K562 (cell line): ENCODE measurements around the gene MX1. TPM values are rescaled to one million over a fixed set of nuclear protein-coding genes. Genes with fewer than 3 reads are reported as not detected.

Experiments
- ATAC-seq: fragments of 200-7000 bp; cut with Tn5 transposase; 3 replicates; pipeline ENCODE4 v1.9.1; 2020; ENCODE audit warnings: moderate library complexity
- BruUV-seq: library from RNA; stranded (reverse); fragments of 400-500 nt; replicated peaks from 2 replicates; lab custom pipeline; 2021; lab: Mats Ljungman, UMichigan
- CTCF ChIA-PET: fragments of 300-600 bp; formaldehyde crosslinking; extraction: SDS; loops from one replicate; lab custom pipeline; 2021; ENCODE audit warnings: low intra/inter-chr PET ratio; lab: Yijun Ruan, JAX
- POLR2A ChIA-PET: fragments of 300-600, 350-650 bp; sonication (Branson Sonifier 250); formaldehyde crosslinking; extraction: SDS; loops from one replicate; lab custom pipeline; 2021; ENCODE audit warnings: antibody characterized with exemption, inconsistent platforms; lab: Yijun Ruan, JAX
- DNase-seq, 4 experiments: peaks; one replicate each; pipeline versions ENCODE4 v3.0.0 to v3.0.0-alpha.2; 2011 to 2018; ENCODE audit warnings: low spot score in 3 of 4, mixed read lengths in 3 of 4; ENCODE audit errors: extremely low read depth in 1 of 4
- FAIRE-seq: peaks from 2 replicates; lab custom pipeline; 2011; peaks lifted over from hg19 to GRCh38; lab: Jason Lieb, UNC
- H2AFZ ChIP-seq: 2 replicates; pipeline ENCODE4 v1.6.0; 2011; ENCODE audit warnings: low read depth, low read length, control low read depth, inconsistent platforms
- H3K27ac ChIP-seq: fragments of 200-600 bp; 3 replicates; pipeline ENCODE4 v1.8.0; 2011; ENCODE audit warnings: low read depth, mild to moderate bottlenecking, control low read depth, inconsistent platforms, low read length, moderate library complexity, mixed read lengths; ENCODE audit errors: extremely low read depth
- H3K27me3 ChIP-seq, 2 experiments: fragments of 300-600 bp in 1 of 2; 2 replicates in 1 of 2; 3 replicates in 1 of 2; pipeline versions ENCODE4 v1.6.0 to v1.8.0; 2011; ENCODE audit warnings: inconsistent platforms in 2 of 2, low read length in 2 of 2, mild to moderate bottlenecking in 1 of 2, mixed read lengths in 1 of 2, moderate library complexity in 1 of 2; ENCODE audit not compliant: control insufficient read depth in 2 of 2, insufficient read depth in 2 of 2
- H3K36me3 ChIP-seq: fragments of 300-600 bp; 3 replicates; pipeline ENCODE4 v1.8.0; 2011; ENCODE audit warnings: mild to moderate bottlenecking, low read length, inconsistent platforms; ENCODE audit not compliant: control insufficient read depth, insufficient read depth
- H3K4me1 ChIP-seq, 2 experiments: fragments of 200-600 bp in 1 of 2; replicated peaks in 1 of 2; 2 replicates in 1 of 2; 3 replicates in 1 of 2; pipeline versions ENCODE4 v1.5.1 to v1.8.0; 2011; ENCODE audit warnings: inconsistent platforms in 2 of 2, low read length in 2 of 2, mild to moderate bottlenecking in 1 of 2, mixed read lengths in 1 of 2, moderate library complexity in 1 of 2; ENCODE audit not compliant: control insufficient read depth in 2 of 2, insufficient read depth in 2 of 2
- H3K4me2 ChIP-seq: 2 replicates; pipeline ENCODE4 v1.6.1; 2011; ENCODE audit warnings: low read length, control low read depth, inconsistent platforms, mixed read lengths; ENCODE audit not compliant: insufficient read depth
- H3K4me3 ChIP-seq: fragments of 200-600 bp; sonication (generic), shearing (Covaris generic); 2 replicates; pipeline ENCODE4 v1.5.1; 2016; ENCODE audit warnings: control low read depth, inconsistent platforms
- H3K79me2 ChIP-seq: fragments of 200-600 bp; 3 replicates; pipeline ENCODE4 v1.8.0; 2011; ENCODE audit warnings: low read length, inconsistent platforms; ENCODE audit not compliant: control insufficient read depth, insufficient read depth
- H3K9ac ChIP-seq, 2 experiments: 2 replicates each; pipeline versions ENCODE4 v1.6.0 to v1.6.1; 2011; ENCODE audit warnings: low read depth in 2 of 2, low read length in 2 of 2, control low read depth in 1 of 2, inconsistent platforms in 1 of 2, mild to moderate bottlenecking in 1 of 2, mixed read lengths in 1 of 2; ENCODE audit not compliant: insufficient read depth in 1 of 2
- H3K9me1 ChIP-seq: one replicate; pipeline ENCODE4 v1.6.0; 2011; ENCODE audit warnings: inconsistent platforms, mild to moderate bottlenecking, low read length, moderate library complexity; ENCODE audit not compliant: control insufficient read depth, insufficient read depth
- H3K9me3 ChIP-seq: replicated peaks from 2 replicates; pipeline ENCODE4 v1.5.1; 2011; ENCODE audit warnings: low read depth, low read length, inconsistent platforms; ENCODE audit not compliant: control insufficient read depth, insufficient read depth
- H4K20me1 ChIP-seq: replicated peaks from 2 replicates; pipeline ENCODE4 v1.6.1; 2011; ENCODE audit warnings: low read length, inconsistent platforms, mixed read lengths; ENCODE audit not compliant: control insufficient read depth, insufficient read depth
- CBFA2T2 ChIP-seq: fragments of 450-650 bp; conservative IDR thresholded peaks from 2 replicates; pipeline ENCODE4 v1.6.1; 2017; ENCODE audit warnings: mild to moderate bottlenecking
- CHD4 ChIP-seq: fragments of 200-600 bp; sonication (generic); IDR thresholded peaks from 3 replicates; pipeline ENCODE4 v1.6.1; 2012; ENCODE audit warnings: low read depth, mild to moderate bottlenecking, mixed read lengths, low read length, inconsistent platforms; ENCODE audit not compliant: insufficient read depth, insufficient replicate concordance, poor library complexity, severe bottlenecking
- CREB1 ChIP-seq, 2 experiments: sonication (generic) in 1 of 2; formaldehyde crosslinking in 1 of 2; IDR thresholded peaks; 2 replicates each; pipeline versions ENCODE4 v1.6.1 to v1.8.0; 2012 to 2022; ENCODE audit warnings: inconsistent platforms in 1 of 2, mild to moderate bottlenecking in 1 of 2, missing genetic modification reagents in 1 of 2, moderate library complexity in 1 of 2
- CSDE1 ChIP-seq, 2 experiments: fragments of 450-650 bp; IDR thresholded peaks; 2 replicates each; pipeline ENCODE4 v1.6.1; 2016; ENCODE audit warnings: mild to moderate bottlenecking in 1 of 2
- ESRRA ChIP-seq: fragments of 450-650 bp; IDR thresholded peaks from 2 replicates; pipeline ENCODE4 v1.6.1; 2014; ENCODE audit warnings: low read depth, mild to moderate bottlenecking, moderate library complexity, borderline replicate concordance
- HINFP ChIP-seq: fragments of 450-650 bp; conservative IDR thresholded peaks from 2 replicates; pipeline ENCODE4 v1.6.1; 2016; ENCODE audit warnings: missing genetic modification characterization, low read depth, mild to moderate bottlenecking, control low read depth, missing compliant biosample characterization
- HOMEZ ChIP-seq: fragments of 250-450 bp; sonication (Bioruptor Pico); IDR thresholded peaks from 2 replicates; pipeline ENCODE4 v1.4.0; 2020; ENCODE audit warnings: mild to moderate bottlenecking, moderate library complexity
- LCOR ChIP-seq: sonication (generic); formaldehyde crosslinking; IDR thresholded peaks from 2 replicates; pipeline ENCODE4 v1.8.0; 2022; ENCODE audit warnings: mild to moderate bottlenecking, missing genetic modification reagents
- PML ChIP-seq: IDR thresholded peaks from 2 replicates; pipeline ENCODE4 v1.6.1; 2012; ENCODE audit warnings: low read length, inconsistent platforms
- RNF2 ChIP-seq: sonication (generic); IDR thresholded peaks from 2 replicates; pipeline ENCODE4 v1.6.1; 2016
- SAP30 ChIP-seq: fragments of 200-600 bp; sonication (generic); IDR thresholded peaks from 2 replicates; pipeline ENCODE4 v1.6.1; 2012; ENCODE audit warnings: borderline replicate concordance, low read depth, mild to moderate bottlenecking, moderate library complexity, low read length, control low read depth, inconsistent platforms; ENCODE audit not compliant: insufficient read depth, poor library complexity, severe bottlenecking
- THAP7 ChIP-seq: fragments of 250-450 bp; sonication (Bioruptor Pico); IDR thresholded peaks from 2 replicates; pipeline ENCODE4 v1.5.0; 2021
- ZBTB1 ChIP-seq: sonication (generic); formaldehyde crosslinking; IDR thresholded peaks from 2 replicates; pipeline ENCODE4 v1.8.1; 2023; ENCODE audit warnings: missing genetic modification reagents, low read depth, mild to moderate bottlenecking, borderline replicate concordance
- ZBTB43 ChIP-seq: sonication (generic); formaldehyde crosslinking; IDR thresholded peaks from 2 replicates; pipeline ENCODE4 v1.8.0; 2023; ENCODE audit warnings: mild to moderate bottlenecking, missing genetic modification reagents
- ZNF232 ChIP-seq: sonication (generic); formaldehyde crosslinking; IDR thresholded peaks from 2 replicates; pipeline ENCODE4 v1.8.0; 2022; ENCODE audit warnings: mild to moderate bottlenecking, missing genetic modification reagents
- ZNF316 ChIP-seq: fragments of 450-650 bp; IDR thresholded peaks from 2 replicates; pipeline ENCODE4 v1.6.1; 2016
- ZNF740 ChIP-seq, 3 experiments: fragments of 200-800 bp in 1 of 3; sonication (Bioruptor generic) in 1 of 3; sonication (generic) in 1 of 3; formaldehyde crosslinking in 1 of 3; IDR thresholded peaks; 2 replicates each; pipeline versions ENCODE4 v1.6.1 to v1.8.0; 2016 to 2022; ENCODE audit warnings: mild to moderate bottlenecking in 2 of 3, missing compliant biosample characterization in 2 of 3, missing genetic modification characterization in 2 of 3, missing genetic modification reagents in 1 of 3
- WGBS: fragments of 100-300 bp; shearing (Covaris generic); methylation state at CpG from one replicate; pipeline ENCODE4 v1.1.6; 2016; ENCODE audit warnings: low coverage, mixed read lengths; ENCODE audit not compliant: insufficient coverage; ENCODE audit errors: missing lambda C conversion rate; 5-methylcytosine and 5-hydroxymethylcytosine counted together
- in situ Hi-C: fragments of 300-500 bp; cut with MboI; formaldehyde crosslinking; loops from 4 replicates; pipeline ENCODE4 v1.15.0; 2018; ENCODE audit warnings: inconsistent platforms, mixed read lengths
- intact Hi-C: fragments of 100-400 bp; cut with micrococcal nuclease; formaldehyde crosslinking; loops from 2 replicates; pipeline ENCODE4 v1.14.2; 2022
- polyA plus RNA-seq, 8 experiments: library from polyadenylated mRNA; depleted of rRNA in 4 of 8; stranded (reverse) in 5 of 8; unstranded in 3 of 8; fragments of >200 nt; fragmentation: Nextera tagmentation in 2 of 8; fragmentation: Illumina TruSeq in 1 of 8; extraction: Ambion mirVana in 2 of 8; extraction: Trizol in 1 of 8; gene quantifications; 2 replicates each; pipeline versions ENCODE4 v1.2.1 to v1.2.3, GENCODE V29; 2011 to 2014; ENCODE audit warnings: inconsistent platforms in 1 of 8, missing spikeins in 1 of 8
- total RNA-seq, 7 experiments: library from RNA; depleted of rRNA in 6 of 7; stranded (reverse); fragments of >200 nt in 6 of 7; fragmentation: Illumina TruSeq in 2 of 7; extraction: Trizol in 2 of 7; gene quantifications; 2 replicates each; pipeline versions ENCODE4 v1.2.1 to v1.2.3, GENCODE V29; 2011 to 2021; ENCODE audit warnings: low replicate concordance in 1 of 7

MX1 gene
- total and polyA plus RNA-seq, 9 of the 15 experiments (the other 6 are each of a cell fraction or from before 2014, with no cell fraction given), result 0.07 to 0.51 (median 0.21) TPM; not detected in 5

GRCh38 chr21:41488080-41488479, 62.0 kb downstream of the MX1 start:
- WGBS, result 0% methylated on average over 14 of the region's 14 CpGs
- no peak overlapping the region for H3K4me3 ChIP-seq
- FAIRE-seq (no peak), ATAC-seq (no peak), DNase-seq (no peak)
- no peaks in the 10 kb centered on the region for H3K9me1 ChIP-seq
- intact Hi-C loops, result no loop called here
- no peak overlapping the region for H3K27ac ChIP-seq
- H3K27me3 ChIP-seq, result peaks cover 13 to 15% of the 10 kb centered on the region in 2 experiments; a peak in 4 of 5 replicates
- ChIA-PET CTCF (no interaction called here), POLR2A (no interaction called here)
- H4K20me1 ChIP-seq, result no peaks in the 10 kb centered on the region
- H3K4me2 ChIP-seq, result no peak overlapping the region
- no peaks in the 10 kb centered on the region for H3K9me3 ChIP-seq
- no peaks in the 10 kb centered on the region for H3K4me1 ChIP-seq
- H2AFZ ChIP-seq, result no peak overlapping the region
- no peaks in the 10 kb centered on the region for H3K36me3 ChIP-seq
- H3K79me2 ChIP-seq, result no peaks in the 10 kb centered on the region
- no peak overlapping the region for H3K9ac ChIP-seq
- in situ Hi-C loops, result no loop called here
- BruUV-seq, result no TSS peak
- no peak for TF ChIP-seq HINFP (tag)
- TF ChIP-seq ESRRA, result no peak
- no peak for TF ChIP-seq CREB1 (IDR thresholded peaks at IDR 0.05)
- no peak for TF ChIP-seq CREB1 (CRISPR knock-in tag; IDR thresholded peaks at IDR 0.05)
- TF ChIP-seq ZNF316, result no peak
- no peak for TF ChIP-seq PML
- no peak for TF ChIP-seq ZNF232
- no peak for TF ChIP-seq ZBTB43 (CRISPR knock-in tag)
- TF ChIP-seq CHD4, result no peak
- no peak for TF ChIP-seq CBFA2T2
- TF ChIP-seq THAP7 (CRISPR knock-in tag), result no peak
- no peak for TF ChIP-seq HOMEZ
- TF ChIP-seq ZBTB1, result no peak
- TF ChIP-seq RNF2, result no peak
- TF ChIP-seq SAP30, result no peak
- no peak for TF ChIP-seq LCOR (CRISPR knock-in tag)
- no peak for TF ChIP-seq CSDE1 (IDR thresholded peaks at IDR 0.05)
- no peak for TF ChIP-seq ZNF740 (CRISPR knock-in tag; IDR thresholded peaks at IDR 0.05)
- TF ChIP-seq ZNF740 (tag; IDR thresholded peaks at IDR 0.05), result no peak
